Hepatocyte (in vitro differentiated cells): ENCODE data around the gene ATIC. TPM values are rescaled to one million over a fixed set of nuclear protein-coding genes. Genes with fewer than 3 reads are reported as not detected.

ENCODE experiments used
- DNase-seq: peaks from one replicate; pipeline ENCODE4 v3.0.0-alpha.2; 2016; ENCODE audit warnings: low spot score
- H2AFZ ChIP-seq: fragments of 200-600 bp; sonication (generic); 2 replicates; pipeline ENCODE4 v1.6.0; 2016; ENCODE audit warnings: antibody characterized with exemption, mild to moderate bottlenecking
- H3K27ac ChIP-seq: fragments of 200-600 bp; sonication (generic); 2 replicates; pipeline ENCODE4 v1.5.1; 2016; ENCODE audit warnings: mild to moderate bottlenecking
- H3K27me3 ChIP-seq: fragments of 200-600 bp; sonication (generic); 2 replicates; pipeline ENCODE4 v1.6.1; 2016
- H3K36me3 ChIP-seq: fragments of 200-600 bp; sonication (generic); replicated peaks from 2 replicates; pipeline ENCODE4 v1.5.1; 2016; ENCODE audit warnings: low read depth; ENCODE audit not compliant: insufficient read depth
- H3K4me1 ChIP-seq: fragments of 200-600 bp; sonication (generic); 2 replicates; pipeline ENCODE4 v1.5.1; 2016; ENCODE audit warnings: mild to moderate bottlenecking, moderate library complexity; ENCODE audit not compliant: insufficient read depth
- H3K4me2 ChIP-seq: fragments of 200-600 bp; sonication (generic); 2 replicates; pipeline ENCODE4 v1.6.0; 2016
- H3K4me3 ChIP-seq: fragments of 200-600 bp; sonication (generic); 2 replicates; pipeline ENCODE4 v1.5.1; 2016; ENCODE audit warnings: mild to moderate bottlenecking
- H3K79me2 ChIP-seq: fragments of 200-600 bp; sonication (generic); 2 replicates; pipeline ENCODE4 v1.6.0; 2017; ENCODE audit warnings: mild to moderate bottlenecking
- H3K9me2 ChIP-seq: fragments of 200-600 bp; sonication (generic); replicated peaks from 2 replicates; pipeline ENCODE4 v1.6.0; 2017; ENCODE audit warnings: mild to moderate bottlenecking; ENCODE audit not compliant: insufficient read depth
- H3K9me3 ChIP-seq: fragments of 200-600 bp; sonication (generic); 2 replicates; pipeline ENCODE4 v1.5.1; 2016; ENCODE audit warnings: low read depth, mild to moderate bottlenecking
- H4K20me1 ChIP-seq: fragments of 200-600 bp; sonication (generic); 2 replicates; pipeline ENCODE4 v1.6.0; 2016; ENCODE audit warnings: mild to moderate bottlenecking; ENCODE audit not compliant: insufficient read depth, poor library complexity, severe bottlenecking
- EZH2 ChIP-seq: fragments of 200-600 bp; sonication (generic); IDR thresholded peaks from 2 replicates; pipeline ENCODE4 v1.6.1; 2016; ENCODE audit warnings: antibody characterized with exemption, mild to moderate bottlenecking, borderline replicate concordance
- EZH2phosphoT487 ChIP-seq: fragments of 200-600 bp; sonication (generic); IDR thresholded peaks from one replicate; pipeline ENCODE4 v1.6.1; 2018; ENCODE audit warnings: antibody characterized with exemption, mild to moderate bottlenecking, low read depth, moderate library complexity; ENCODE audit not compliant: unreplicated experiment, severe bottlenecking
- WGBS: methylation state at CpG from one replicate; pipeline ENCODE4 v1.1.6; 2016; ENCODE audit warnings: low lambda C conversion rate; ENCODE audit errors: missing lambda C conversion rate; 5-methylcytosine and 5-hydroxymethylcytosine counted together
- polyA plus RNA-seq: library from polyadenylated mRNA; unstranded; fragments of >200 nt; fragmentation: Nextera tagmentation; extraction: Ambion mirVana; gene quantifications from 2 replicates; pipeline ENCODE4 v1.2.1, GENCODE V29; 2016
- total RNA-seq: library from RNA; depleted of rRNA; stranded (reverse); fragments of >200 nt; gene quantifications from 2 replicates; pipeline ENCODE4 v1.2.3, GENCODE V29; 2014
- TF ChIP-seq, protein P1 (sequence below): fragments of 200-600 bp; sonication (generic); IDR thresholded peaks from 2 replicates; pipeline ENCODE4 v1.5.1; 2016; ENCODE audit warnings: antibody characterized with exemption, mild to moderate bottlenecking; ENCODE audit not compliant: poor library complexity

ATIC gene
- total and polyA plus RNA-seq, 2 experiments from 2014 or later = 19.6 to 82.7 TPM

DNA sequence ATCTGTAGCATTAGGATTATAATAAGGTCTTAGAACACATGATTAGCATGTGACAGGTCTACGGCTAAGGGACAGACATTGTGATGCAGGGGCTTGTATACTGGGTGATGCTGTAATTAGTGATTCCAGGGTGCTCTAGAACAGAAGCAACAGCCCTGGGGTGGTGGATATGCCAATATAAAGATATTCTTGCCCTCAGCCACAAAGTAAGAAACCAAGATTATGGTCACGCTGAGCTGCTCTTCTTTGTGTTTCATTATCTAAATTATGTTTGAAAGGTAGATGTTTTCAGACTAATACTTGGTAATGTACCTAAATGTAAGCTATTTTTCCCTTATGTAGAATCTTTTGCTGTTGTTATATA is 78.7 kb downstream of the ATIC start:
- H3K36me3 ChIP-seq = no peaks in the 10 kb centered on the region
- no peaks in the 10 kb centered on the region for H3K27me3 ChIP-seq
- H3K27ac ChIP-seq = no peak overlapping the region
- H3K9me2 ChIP-seq = no peaks in the 10 kb centered on the region
- 94% methylated on average over 2 of the region's 2 CpGs for WGBS
- no peak overlapping the region for H3K4me2 ChIP-seq
- no peaks in the 10 kb centered on the region for H3K4me1 ChIP-seq
- no peaks in the 10 kb centered on the region for H4K20me1 ChIP-seq
- TF ChIP-seq, protein P1, sequence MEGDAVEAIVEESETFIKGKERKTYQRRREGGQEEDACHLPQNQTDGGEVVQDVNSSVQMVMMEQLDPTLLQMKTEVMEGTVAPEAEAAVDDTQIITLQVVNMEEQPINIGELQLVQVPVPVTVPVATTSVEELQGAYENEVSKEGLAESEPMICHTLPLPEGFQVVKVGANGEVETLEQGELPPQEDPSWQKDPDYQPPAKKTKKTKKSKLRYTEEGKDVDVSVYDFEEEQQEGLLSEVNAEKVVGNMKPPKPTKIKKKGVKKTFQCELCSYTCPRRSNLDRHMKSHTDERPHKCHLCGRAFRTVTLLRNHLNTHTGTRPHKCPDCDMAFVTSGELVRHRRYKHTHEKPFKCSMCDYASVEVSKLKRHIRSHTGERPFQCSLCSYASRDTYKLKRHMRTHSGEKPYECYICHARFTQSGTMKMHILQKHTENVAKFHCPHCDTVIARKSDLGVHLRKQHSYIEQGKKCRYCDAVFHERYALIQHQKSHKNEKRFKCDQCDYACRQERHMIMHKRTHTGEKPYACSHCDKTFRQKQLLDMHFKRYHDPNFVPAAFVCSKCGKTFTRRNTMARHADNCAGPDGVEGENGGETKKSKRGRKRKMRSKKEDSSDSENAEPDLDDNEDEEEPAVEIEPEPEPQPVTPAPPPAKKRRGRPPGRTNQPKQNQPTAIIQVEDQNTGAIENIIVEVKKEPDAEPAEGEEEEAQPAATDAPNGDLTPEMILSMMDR = no peak
- TF ChIP-seq EZH2 = no peak
- TF ChIP-seq EZH2phosphoT487 = no peak
- H2AFZ ChIP-seq = no peak overlapping the region
- H3K4me3 ChIP-seq = no peak overlapping the region
- H3K9me3 ChIP-seq = no peaks in the 10 kb centered on the region
- no peaks in the 10 kb centered on the region for H3K79me2 ChIP-seq
- DNase-seq = no peak

DNA sequence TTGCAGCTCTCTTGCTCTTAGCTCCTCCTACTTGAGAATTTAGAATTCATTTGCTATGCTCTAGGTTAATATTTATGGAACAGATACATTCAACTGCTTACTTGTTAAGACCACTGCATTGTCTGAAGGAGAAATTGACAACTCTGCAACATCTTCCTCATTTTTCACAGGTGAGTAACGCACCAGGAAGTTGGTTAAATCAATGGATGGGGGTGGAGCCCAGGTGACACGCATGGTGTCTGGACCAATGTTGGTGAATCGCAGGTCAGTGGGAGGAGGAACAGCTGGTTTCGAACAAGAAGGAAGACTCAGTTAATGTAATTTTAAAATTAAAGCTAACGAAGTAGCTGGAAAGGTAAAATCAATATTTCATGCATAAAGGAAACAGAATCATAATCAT is 79.7 kb downstream of the ATIC start:
- 92% methylated on average over 5 of the region's 5 CpGs for WGBS
- Histone ChIP-seq H4K20me1 (no peaks in the 10 kb centered on the region), H3K9me3 (no peaks in the 10 kb centered on the region), H3K27ac (no peak overlapping the region), H3K79me2 (no peaks in the 10 kb centered on the region), H3K4me3 (no peak overlapping the region), H3K4me2 (no peak overlapping the region), H3K9me2 (no peaks in the 10 kb centered on the region), H3K27me3 (no peaks in the 10 kb centered on the region), H2AFZ (no peak overlapping the region), H3K4me1 (no peaks in the 10 kb centered on the region), H3K36me3 (no peaks in the 10 kb centered on the region)
- TF ChIP-seq, protein P1 = no peak
- no peak for TF ChIP-seq EZH2
- no peak for TF ChIP-seq EZH2phosphoT487
- DNase-seq = no peak

DNA sequence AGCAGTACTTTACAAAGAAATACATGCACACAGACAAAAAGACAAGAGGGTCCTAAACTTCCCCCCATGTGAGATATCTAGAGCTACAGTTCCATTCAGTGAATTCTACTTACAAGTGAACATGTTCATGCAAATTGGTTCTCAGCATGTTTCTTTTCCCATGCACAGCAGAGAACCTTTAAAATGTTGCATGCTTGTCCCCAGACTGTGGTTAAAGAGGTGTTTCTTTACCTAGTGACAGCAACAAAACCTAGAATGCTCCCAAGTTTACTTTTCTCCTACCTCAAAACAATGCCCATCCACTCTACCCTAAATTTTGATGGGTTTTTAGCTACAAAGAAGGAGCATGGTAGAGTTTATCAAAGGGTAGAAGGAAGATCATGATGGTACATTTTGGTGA is 80.3 kb downstream of the ATIC start:
- Histone ChIP-seq H3K4me2 (no peak overlapping the region), H3K9me2 (no peaks in the 10 kb centered on the region), H4K20me1 (no peaks in the 10 kb centered on the region), H2AFZ (no peak overlapping the region), H3K36me3 (no peaks in the 10 kb centered on the region), H3K27ac (no peak overlapping the region), H3K9me3 (no peaks in the 10 kb centered on the region), H3K27me3 (no peaks in the 10 kb centered on the region), H3K79me2 (no peaks in the 10 kb centered on the region), H3K4me1 (no peaks in the 10 kb centered on the region), H3K4me3 (no peak overlapping the region)
- TF ChIP-seq EZH2 (no peak), EZH2phosphoT487 (no peak)
- TF ChIP-seq, protein P1 = no peak
- no peak for DNase-seq

- no peak overlapping the region for H3K27ac ChIP-seq
- H3K9me2 ChIP-seq = no peaks in the 10 kb centered on the region
- TF ChIP-seq EZH2 (no peak), EZH2phosphoT487 (no peak)
- TF ChIP-seq, protein P1 = no peak
- H3K4me1 ChIP-seq = no peaks in the 10 kb centered on the region
- DNase-seq = no peak
- WGBS = 96% methylated on average over 12 of the region's 12 CpGs
- no peak overlapping the region for H2AFZ ChIP-seq
- no peaks in the 10 kb centered on the region for H3K36me3 ChIP-seq
- H3K9me3 ChIP-seq = no peaks in the 10 kb centered on the region
- no peak overlapping the region for H3K4me2 ChIP-seq
- no peaks in the 10 kb centered on the region for H3K27me3 ChIP-seq
- no peak overlapping the region for H3K4me3 ChIP-seq
- H4K20me1 ChIP-seq = no peaks in the 10 kb centered on the region
- H3K79me2 ChIP-seq = no peaks in the 10 kb centered on the region
Measured at GRCh38 chr2:215392687-215393270, 80.9 kb downstream of the ATIC start.
